Cardiac ventricle fibroblast (primary cell): Measurements from ENCODE around the gene BHLHA15. TPM values are rescaled to one million over a fixed set of nuclear protein-coding genes. Genes with fewer than 3 reads are reported as not detected.

Experiments used
- total RNA-seq: library from RNA; depleted of rRNA; stranded (reverse); fragments of >200 nt; gene quantifications from 2 replicates; pipeline ENCODE4 v1.2.3, GENCODE V29; 2015

The BHLHA15 gene
- total RNA-seq, result not detected in 2 replicates

DNA sequence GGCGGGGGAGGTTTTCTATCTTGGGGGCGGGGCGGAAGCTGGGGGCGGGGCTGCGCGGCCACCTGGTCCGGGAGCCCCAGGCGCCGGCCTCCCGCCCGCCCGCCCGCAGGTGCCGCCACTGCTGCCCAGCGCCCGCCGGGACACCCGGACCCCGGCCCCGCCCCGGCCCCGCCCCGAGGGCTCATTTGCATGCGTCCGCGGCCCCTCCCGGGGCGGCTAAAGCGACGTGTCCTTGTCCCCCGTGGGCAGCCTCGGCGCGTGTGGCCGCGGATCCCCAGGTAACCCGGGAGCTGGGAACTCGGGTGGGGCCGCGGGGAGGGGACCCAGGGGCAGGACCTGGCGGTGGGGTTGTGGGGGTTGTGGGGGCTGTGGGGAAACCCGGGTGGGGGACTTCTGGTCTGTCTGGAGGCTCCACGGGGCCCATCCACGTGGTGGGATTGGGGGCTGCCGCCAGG lies at the start of gene BHLHA15:
Gene BHLHA15 (plus strand): TSS at position 219 of the 455 bp plus-strand sequence. CDS start 871 bp downstream, outside the sequence.

DNA sequence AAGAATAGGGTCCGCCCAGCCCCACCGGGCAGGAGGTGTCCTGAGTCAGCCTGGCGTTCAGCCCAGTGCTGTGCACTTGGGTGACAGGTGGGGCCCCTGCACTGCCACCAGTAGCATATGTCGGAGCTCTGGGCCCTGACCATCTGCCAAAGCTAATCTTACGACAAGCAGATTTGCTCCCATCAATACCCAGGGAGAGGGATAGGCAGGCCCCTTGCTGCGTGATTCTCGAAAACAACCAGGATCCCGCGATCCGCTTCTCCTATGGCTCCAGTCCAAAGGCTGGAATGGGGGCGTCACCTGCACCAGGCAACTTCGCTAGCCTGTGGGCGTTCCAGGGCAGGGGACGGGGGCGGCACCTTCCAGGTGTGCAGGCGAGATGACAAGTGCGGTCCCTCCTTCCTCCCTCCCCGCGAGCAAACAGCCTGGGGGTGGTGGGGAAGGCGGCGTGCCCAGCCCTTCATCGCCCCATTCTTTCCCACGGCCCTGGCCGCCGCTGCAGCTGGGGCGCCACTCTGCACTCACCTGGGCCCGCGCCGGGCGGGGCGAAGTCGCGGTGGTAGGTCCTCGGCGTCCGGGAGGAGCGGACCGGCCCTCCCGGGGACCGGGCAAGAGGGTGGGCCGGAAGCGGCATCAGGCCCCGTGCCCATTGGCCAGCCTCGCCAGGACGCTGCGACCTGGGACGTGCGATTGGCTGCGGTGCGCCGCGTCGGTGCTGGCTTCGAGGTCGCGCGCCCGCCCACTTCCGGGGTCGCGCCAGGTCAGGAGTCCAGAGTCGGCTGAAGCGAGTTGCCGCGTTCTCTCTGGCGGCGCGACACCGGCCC lies 40.6 kb downstream of the BHLHA15 start, which contains the start of gene TECPR1:
Gene TECPR1 (minus strand): TSS at position 632 of the 824 bp plus-strand sequence. CDS start 6,086 bp downstream, outside the sequence.

Other genes with a start within 250 kb of the BHLHA15 start
- gene OCM2, start 221.2 kb upstream of the BHLHA15 start, total RNA-seq, result not detected in 2 replicates
- 6.4 and 7.3 TPM in 2 replicates for gene LMTK2, start 104.6 kb upstream of the BHLHA15 start, total RNA-seq
- 17.6 and 18.8 TPM in 2 replicates for gene TECPR1, start 40.8 kb downstream of the BHLHA15 start, total RNA-seq
- 52.4 and 61.9 TPM in 2 replicates for gene BRI3, start 70.2 kb downstream of the BHLHA15 start, total RNA-seq
- gene BAIAP2L1, start 189.7 kb downstream of the BHLHA15 start, total RNA-seq, result 1.6 and 4.4 TPM in 2 replicates